HG03196 (cell line): Measurements from ENCODE around the gene MAP7.
"Not testable (repeated sequence)": the region's sequence is repeated elsewhere in the genome, so short reads cannot be mapped to it uniquely, and the experiment has no call there.

ENCODE experiments used
- ATAC-seq: cut with Tn5 transposase; IDR thresholded peaks from one replicate; pipeline ENCODE4 v1.9.1; 2021; ENCODE audit not compliant: unreplicated experiment

MAP7 gene

DNA sequence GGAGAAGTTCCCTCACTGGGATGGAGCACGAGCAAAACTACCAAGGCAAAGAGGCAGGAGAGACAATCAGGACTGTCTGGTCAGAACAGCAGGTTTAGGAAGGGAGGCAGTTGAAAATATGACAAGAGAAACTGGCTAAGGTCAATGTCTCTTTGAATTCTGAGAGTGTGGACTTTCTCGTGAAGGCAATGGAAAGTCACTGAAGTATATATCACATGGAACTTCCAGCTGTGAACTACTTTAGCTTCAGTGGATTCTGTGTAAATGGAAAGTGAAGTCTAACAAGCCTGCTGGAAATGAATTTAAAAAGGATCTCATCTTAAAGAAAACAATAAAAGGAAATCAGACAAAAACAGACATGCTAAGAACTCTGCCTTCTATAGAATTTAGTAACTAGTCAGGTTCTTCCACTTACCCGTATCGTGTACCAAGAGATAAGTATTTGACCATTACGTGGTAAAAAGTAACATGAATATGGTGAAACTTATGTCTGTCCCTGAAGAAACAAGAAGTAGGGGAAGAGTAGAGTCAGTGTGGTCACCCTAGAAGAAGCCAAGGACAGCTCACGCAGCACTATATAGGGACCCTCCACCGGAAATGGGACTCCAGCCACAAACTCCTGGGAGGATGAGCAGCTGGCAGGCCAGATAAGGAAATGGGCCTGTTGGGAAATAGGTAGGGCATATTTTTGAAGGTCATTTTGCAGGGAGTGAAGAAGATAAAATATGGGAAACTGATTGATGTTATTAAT, 123.4 kb downstream of the MAP7 start:
- no peak for ATAC-seq

DNA sequence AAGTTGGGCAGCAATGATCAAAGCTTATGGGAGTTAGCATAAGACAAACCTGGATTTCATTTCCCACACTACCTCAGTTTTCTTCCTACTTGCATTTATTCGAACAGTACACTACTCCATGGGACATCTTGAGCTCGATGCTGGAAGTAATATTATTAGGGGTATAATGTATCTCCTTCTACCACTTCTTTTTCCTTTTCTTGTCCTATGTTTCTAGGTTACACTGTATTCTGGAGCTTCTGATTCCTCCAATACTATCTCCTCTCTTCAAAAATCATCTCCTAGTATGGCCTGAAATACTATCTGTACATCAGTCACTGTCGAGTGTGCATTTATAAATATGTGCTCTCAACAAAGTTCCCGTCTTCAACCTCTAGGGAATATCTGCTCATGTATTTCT, 124.4 kb downstream of the MAP7 start:
- ATAC-seq = no peak

DNA sequence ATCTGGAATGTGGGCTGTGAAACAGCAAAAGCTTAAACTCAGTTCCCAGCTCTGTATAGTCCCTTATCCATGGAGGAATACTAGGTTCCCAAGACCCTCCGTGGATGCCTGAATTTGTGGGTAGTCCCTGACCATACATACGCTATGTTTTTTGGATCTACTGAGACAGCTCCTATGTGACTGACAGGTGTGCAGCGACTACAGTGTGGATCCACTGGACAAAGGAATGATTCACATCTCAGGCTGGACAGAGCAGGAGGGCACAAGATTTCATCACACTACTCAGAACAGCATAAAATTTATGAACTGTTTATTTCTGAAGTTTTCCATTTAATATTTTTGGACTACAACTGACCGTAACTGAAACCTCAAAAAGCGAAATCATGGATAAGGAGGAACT, 125.3 kb downstream of the MAP7 start:
- no peak for ATAC-seq

DNA sequence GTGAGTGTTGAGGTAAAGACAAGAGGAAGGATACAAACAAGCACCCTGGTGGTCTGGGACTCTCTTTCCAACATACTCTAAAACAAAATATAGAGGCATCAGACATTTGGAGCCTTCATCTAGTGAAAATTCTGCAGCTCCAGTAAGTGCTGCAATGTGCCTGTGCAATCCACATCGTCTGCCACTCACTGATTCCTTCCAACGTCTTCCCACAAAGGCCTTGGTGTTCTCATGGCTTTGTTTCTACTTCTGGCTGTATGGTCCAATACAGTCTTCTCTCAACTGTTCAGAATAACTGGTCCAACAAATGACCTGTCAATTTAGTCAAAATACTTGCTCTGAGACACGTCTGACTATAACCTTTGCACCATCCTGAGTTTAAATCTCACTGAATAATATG, 125.8 kb downstream of the MAP7 start:
- ATAC-seq = no peak

DNA sequence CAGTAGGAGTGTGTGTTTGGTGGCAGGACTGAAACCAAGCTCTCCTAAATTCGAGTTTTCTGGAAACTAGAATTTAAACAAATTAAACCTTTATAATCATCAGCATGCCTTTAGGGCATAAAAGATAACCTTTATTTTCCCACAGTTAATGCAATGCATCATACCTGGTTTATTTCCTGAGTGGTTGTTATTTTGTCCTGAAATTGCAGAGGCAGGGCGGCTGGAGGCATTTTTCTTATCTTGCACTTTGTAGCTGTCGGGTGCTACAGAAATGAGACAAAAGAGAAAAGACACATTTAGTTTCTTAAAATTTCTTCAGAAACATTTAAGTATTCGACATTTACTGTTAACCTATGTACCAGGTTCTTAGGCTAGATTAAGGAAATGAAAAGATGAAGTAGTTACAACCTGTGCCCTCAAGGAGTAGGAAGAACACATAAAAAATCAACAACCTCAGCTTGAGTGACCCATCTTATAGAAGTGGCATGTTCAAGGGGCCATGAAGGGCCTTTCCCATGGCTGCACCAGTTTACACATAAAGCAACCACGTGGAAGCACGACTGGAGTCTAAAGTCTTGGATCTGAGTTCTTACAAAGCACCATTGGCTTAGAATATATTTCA, 128.6 kb downstream of the MAP7 start:
- no peak for ATAC-seq

DNA sequence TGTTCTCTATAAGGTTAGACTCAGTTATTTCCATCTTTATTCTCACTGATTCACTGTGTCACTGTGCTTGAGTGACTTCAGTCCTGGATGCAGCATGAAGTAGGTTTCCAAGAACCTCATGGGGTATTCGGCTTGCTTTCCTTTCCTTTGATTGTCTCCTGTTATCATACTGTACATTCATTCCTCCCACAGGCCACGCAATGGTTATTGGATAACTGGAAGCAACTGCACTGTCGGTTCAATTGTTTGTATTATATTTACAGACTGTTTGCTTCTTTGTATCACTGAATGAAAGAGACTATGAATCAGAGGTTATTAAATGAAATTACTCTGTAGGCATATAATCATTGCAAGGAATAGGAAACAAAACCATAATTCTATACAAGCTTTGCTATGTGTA, 129.4 kb downstream of the MAP7 start:
- no peak for ATAC-seq

DNA sequence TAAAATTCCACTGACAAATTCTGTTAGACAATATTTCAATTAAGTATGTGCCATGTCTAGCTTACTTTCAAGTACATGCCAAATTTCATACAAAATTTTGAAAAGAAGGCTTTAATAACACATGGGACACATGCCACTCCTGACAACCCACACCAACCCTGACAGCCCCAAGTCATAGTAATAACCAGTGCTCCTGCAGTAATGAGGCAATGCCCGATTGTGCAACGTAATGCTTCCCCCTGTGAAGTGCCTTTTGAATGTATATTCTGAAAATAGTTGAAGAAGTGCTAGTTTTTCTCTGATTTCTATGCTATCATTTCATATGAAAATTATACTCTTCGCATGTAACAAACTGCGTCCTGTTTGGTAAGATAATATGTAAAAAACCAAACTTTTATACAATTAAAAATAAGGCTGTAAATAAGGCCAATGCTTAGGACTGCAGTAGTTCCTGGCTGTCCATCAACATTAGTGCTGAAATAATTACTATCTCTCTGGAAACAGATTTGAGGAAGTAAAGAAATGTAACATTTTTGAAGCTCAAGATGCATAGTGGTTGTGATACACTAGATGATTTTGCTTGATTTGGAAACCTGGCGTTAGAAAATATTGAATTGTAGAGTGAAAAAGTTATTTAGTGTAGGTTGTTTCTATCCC, 134.7 kb downstream of the MAP7 start:
- no peak for ATAC-seq

DNA sequence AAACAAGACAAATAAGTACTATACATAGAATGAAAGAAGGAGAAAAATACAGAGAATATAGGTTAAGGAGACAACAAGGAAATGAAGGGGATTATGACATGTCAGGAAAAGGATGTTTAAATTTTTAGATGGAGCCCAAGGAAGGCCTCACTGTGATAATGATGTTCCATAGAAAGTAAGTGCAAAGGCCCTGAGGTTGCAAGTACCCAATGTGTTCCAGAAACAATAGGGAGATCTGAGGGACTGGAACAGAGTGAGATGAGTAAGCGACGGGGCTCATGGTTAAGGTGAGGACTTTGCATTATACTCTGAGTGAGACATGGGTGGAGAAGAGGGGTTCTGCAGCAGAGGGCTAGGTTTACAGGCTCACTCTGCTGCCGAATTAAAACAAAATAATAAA, 137.8 kb downstream of the MAP7 start:
- ATAC-seq = no peak

DNA sequence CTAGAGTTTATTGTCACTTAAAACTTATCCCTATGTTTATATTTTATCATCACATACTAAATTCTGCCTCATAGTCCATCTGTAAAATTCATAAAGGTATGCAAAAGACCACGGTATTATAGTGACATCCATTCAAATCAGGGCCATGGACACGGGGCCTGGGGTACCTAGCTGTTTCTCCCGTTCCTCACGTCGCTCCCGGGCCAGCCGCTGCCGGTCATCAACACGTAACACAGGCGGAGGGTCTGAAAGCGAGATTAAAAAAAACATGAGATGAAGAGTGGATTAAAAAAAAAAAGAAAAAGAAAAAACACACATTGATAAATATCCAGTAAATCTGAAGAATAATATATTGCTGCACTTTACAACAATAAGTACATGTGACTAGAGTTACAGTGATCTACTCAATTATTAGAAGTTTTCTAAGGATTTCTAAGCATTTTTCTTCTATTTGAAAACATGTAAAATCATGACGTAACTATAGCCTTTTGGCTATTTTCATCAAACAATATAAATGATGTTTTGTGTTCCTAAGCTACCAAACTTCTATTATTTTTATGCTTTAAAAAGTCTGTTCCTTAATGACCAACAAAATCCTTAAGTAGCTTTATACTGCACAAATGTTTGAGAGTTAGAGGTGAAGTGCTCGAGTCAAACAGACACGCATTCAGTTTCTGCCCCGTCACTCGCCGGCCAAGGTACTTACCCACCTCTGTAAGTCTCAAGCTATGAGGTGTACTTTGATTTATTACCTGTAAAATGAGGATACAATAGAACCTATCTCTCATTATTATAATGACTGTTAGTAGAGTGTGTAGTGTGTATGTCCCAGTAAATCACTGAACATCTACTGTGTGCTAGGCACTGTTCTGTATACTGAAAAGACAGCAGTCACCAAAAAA, 138.5 kb downstream of the MAP7 start:
- no peak for ATAC-seq

DNA sequence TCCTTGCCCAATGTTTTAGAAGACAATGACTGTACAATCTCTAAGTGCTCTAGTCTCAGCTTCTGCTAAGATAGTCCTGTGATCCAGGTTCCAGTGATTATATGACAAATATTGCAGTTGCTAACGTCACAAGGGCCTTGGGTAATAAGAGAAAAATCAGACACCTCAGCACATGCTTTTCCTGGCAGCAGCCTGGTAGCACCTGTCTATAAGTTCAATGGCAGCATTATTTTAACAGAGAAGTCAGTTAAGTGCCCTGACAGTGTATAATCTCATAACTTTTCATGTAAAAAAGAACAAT, 139.2 kb downstream of the MAP7 start:
- no peak for ATAC-seq

DNA sequence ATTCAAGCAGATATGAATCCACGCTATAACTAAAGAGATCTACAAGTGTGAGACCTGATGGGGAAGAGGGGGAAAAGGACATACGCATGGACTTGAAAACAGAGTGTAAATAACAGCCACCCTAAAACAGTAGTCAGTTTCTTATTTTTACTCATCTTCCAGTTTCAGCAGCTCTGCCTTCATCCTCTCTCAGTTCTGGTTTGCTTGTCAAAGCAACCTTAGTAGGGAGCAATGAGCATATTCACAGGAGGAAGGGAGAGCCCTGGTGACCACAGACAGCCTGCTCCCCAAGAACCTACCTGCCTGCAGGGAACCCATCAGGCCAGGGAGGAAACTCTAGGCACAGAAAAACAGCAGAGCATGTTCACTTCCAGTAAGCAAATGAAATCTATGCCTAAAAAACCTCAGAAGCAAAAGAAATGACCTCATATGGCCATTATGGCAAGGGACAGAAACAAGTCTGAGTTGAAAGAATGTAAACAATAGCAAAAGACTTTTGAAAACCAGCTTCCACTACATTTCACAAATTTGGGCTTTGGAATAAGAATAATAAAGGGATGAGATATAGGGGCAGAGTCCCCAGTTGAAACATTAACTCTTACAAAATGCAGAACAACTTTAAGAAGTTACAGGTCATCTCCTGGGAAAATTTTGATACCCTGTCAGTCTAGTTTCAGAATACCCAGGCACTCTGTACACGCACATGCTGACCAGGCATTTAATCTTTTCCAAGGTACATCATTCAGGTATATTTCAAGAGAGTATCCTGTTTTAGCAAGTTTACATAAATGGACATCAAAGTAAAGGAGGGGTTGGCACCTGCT, 139.8 kb downstream of the MAP7 start:
- ATAC-seq = no peak

DNA sequence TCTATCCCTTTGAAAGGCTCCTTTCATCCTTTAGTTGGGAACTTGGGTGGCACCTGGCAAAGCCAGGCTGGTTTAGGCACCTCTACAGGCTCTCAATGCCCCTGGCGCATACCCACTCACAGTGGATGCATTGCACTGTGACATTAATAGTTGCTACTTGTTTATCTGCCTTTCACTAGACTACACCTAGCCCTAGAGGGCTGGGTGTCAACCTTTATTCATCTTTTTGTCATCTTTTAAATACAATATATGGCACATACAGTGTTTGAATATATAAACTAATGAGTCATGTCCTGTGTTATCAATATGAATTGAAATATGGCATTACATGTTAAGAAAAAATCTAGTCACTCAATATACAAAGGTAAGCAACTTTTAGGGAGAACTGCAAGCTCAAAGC, 140.6 kb downstream of the MAP7 start:
- ATAC-seq = no peak

DNA sequence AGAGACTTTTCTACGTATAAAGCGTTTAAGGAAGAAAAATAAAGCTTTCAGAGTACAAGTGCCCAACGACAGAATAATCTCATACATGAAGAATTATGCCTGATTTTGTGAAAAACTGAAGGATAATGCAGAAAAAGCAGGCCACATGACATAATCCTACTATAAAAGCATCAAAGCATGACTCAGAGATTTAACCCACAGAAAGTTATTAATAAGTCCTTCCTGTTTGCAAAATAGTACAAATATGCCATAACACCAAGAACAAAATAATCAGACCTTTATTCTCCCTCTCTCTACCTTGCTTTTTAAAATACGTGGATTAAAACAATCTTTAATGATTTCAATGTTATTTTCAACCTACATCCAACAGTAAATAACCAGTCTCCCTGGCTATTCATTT, 142.0 kb downstream of the MAP7 start:
- ATAC-seq = no peak

DNA sequence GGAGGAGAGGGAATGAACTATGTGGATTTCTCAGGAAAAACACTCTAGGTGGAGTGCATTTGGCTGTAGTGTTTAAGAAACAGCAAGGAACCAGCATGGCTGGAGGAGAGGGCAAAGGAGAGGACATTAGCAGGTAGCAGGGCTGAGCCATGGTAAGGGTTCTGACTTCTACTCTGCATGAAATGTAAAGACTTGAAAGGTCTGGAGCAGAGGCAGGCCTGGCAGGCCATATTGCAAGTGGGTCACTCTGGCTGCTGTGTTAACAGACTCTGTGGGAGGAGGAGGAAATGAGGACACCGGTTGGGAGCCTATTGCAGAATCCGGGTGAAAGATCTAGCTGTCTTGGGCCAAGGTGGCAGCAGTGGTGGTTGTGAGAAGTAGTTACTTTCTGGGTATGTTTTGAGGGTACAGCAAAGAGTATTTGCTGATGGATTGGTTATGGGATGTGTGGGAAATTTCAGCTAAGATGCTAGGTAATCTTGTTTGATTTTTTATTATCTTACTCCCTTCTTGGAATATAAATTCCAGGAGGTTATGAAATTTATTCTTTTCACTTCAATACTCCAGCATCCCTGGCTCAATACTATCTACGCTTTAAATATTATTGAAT, 144.7 kb downstream of the MAP7 start:
- ATAC-seq = no peak

DNA sequence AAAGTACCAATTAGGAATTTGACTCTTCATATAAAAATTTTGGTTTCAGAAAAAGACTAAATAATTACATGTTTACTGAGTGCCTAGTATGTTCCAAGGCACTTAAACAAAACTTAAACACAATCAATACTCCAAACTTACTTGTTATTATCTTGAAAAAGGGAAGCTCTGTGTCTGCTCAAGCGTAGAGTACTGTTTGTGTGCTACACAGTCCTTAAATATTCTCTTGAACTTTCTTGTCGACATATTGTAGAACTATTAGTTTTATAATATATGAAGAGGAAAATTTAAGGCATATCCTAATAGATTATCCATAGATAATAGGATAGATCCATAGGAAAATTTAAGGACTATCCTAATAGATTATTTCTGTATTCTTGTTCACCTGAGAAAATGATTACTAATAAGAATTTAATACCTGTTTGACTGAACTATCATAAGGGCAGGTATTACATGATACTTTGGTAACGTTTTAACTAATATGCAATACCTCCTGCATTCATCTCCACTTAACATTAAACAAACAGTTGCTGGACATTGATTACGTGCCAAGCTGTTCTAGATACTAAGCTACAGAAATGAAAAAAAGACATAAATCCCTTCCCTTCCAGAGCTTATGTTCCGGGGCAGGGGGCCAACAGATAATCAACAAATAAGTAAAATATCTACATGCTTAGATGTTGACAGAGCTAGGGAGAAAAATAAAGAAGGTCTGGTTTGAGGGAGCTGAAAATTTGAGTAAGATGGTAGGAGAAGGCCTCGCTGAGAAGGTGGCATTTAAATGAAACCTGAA, 145.4 kb downstream of the MAP7 start:
- ATAC-seq = no peak

DNA sequence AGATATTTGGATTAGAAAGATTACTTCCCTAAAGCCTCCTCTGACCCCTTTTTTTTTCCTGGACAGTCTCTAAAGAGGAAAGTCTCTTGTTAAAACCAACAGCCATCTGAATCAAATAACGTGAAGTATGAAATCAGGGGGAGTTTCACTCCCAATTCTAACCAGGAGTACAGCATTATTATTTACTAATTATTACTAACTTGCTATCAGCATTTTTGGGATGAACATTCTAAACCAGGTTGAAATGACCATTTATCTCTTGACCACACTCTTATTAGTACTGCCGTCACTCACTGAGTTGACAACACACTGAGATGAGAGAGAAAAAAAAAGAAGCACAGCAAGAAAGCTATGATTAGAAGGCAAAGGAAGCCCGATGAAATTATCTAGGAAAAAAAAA, 146.2 kb downstream of the MAP7 start:
- ATAC-seq = no peak

DNA sequence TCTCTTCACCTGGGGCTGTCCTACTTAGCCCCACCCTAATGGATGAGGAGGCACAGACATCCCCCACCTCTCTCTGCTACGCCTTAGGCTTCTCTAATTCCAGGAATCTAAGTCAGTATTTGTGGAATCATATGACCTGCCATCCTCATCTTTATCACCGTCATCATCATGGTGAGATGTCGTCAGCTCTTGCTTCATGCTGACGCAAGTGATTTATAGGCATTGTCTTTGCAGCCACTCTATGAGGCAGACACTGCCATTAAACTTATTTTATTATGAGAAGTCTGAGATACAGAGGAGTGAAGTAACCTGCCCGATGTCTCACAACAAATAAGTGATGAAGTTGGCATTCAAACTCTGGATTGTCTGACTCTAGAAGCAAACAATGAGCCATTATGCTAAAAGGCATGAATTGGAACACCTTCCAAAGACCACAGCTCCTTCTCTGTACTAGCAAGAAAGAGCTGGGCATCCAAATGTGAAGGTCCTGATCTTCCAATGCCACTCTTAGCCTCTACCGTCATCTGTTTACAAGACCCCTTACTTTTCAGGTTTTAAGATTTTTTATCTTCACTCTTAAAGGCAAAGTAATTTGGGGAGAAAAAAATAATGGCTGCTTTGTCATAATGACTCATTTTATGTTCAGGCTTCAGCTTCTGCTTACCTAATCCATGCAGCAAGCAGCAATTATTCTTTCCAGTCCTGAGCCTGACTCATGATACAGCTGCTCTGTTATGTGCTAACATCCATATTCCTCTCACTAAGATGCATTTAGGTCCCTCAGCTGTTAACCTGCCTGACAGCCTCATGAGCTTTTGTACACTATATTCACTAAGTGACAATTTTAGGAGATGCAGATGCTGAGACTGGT, 146.9 kb downstream of the MAP7 start:
- no peak for ATAC-seq

DNA sequence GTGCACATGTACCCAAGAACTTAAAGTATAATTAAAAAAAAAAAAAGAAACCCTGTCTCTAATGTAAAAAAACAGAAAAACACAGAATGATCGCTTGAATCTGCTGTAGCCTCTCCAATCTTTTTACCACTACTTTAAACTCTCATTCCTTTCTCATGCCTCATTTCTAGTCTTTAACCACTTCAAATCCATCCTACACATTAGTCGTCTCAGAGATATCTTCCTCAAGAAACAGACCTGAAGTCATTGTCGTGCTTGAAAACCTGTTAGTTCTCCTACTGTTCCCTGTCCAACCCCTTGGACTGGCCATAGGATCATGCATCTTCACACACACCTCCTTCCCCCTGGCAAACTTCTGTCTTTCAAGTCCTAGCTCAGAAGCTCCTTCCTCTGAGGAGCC, 148.5 kb downstream of the MAP7 start:
- ATAC-seq = no peak

DNA sequence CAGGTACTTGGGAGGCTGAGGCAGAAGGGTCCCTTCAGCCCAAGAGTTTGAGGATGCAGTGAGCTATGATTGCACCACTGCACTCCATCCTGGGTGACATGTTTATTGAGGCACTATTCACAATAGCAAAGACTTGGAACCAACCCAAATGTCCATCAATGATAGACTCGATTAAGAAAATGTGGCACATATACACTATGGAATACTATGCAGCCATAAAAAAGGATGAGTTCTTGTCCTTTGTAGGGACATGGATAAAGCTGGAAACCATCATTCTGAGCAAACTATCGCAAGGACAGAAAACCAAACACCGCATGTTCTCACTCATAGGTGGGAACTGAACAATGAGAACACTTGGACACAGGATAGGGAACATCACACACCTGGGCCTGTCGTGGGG, 149.0 kb downstream of the MAP7 start:
- ATAC-seq = not testable (repeated sequence)
